ENCODE measurements around the gene ABO.

DNA sequence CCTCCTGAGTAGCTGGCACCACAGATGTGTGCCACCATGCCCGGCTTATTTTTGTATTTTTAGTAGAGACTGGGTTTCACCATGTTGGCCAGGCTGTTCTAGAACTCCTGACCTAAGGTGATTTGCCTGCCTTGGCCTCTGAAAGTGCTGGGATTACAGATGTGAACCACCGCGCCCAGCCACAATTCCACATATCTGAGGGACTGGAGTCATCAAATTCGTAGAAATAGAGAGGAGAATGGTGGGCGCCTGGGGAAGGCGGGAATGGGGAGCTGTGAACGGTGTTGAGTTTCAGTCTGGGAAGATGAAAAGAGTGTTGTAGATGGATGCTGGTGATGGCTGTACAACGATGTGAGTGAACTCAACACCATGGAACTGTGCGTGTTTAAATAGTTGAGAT, 1.9 kb upstream of the ABO start:
- TF ChIP-seq, protein P1, sequence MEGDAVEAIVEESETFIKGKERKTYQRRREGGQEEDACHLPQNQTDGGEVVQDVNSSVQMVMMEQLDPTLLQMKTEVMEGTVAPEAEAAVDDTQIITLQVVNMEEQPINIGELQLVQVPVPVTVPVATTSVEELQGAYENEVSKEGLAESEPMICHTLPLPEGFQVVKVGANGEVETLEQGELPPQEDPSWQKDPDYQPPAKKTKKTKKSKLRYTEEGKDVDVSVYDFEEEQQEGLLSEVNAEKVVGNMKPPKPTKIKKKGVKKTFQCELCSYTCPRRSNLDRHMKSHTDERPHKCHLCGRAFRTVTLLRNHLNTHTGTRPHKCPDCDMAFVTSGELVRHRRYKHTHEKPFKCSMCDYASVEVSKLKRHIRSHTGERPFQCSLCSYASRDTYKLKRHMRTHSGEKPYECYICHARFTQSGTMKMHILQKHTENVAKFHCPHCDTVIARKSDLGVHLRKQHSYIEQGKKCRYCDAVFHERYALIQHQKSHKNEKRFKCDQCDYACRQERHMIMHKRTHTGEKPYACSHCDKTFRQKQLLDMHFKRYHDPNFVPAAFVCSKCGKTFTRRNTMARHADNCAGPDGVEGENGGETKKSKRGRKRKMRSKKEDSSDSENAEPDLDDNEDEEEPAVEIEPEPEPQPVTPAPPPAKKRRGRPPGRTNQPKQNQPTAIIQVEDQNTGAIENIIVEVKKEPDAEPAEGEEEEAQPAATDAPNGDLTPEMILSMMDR (IDR thresholded peaks at IDR 0.05), result no peak
- no peak for TF ChIP-seq POLR2AphosphoS5 (IDR thresholded peaks at IDR 0.05)
- TF ChIP-seq EP300 (IDR thresholded peaks at IDR 0.05), result no peak
